K562 (cell line): ENCODE measurements around the gene AMOTL1. TPM values are rescaled to one million over a fixed set of nuclear protein-coding genes. Genes with fewer than 3 reads are reported as not detected.
A peak's percentile ranks its signal among the peaks of the same experiment; 100 is the strongest.

ENCODE experiments used
- ATAC-seq: fragments of 200-7000 bp; cut with Tn5 transposase; 3 replicates; pipeline ENCODE4 v1.9.1; 2020; ENCODE audit warnings: moderate library complexity
- BruUV-seq: library from RNA; stranded (reverse); fragments of 400-500 nt; replicated peaks from 2 replicates; lab custom pipeline; 2021; lab: Mats Ljungman, UMichigan
- CTCF ChIA-PET: fragments of 300-600 bp; formaldehyde crosslinking; extraction: SDS; loops from one replicate; lab custom pipeline; 2021; ENCODE audit warnings: low intra/inter-chr PET ratio; lab: Yijun Ruan, JAX
- POLR2A ChIA-PET: fragments of 300-600, 350-650 bp; sonication (Branson Sonifier 250); formaldehyde crosslinking; extraction: SDS; loops from one replicate; lab custom pipeline; 2021; ENCODE audit warnings: antibody characterized with exemption, inconsistent platforms; lab: Yijun Ruan, JAX
- DNase-seq, 4 experiments: peaks; one replicate each; pipeline versions ENCODE4 v3.0.0 to v3.0.0-alpha.2; 2011 to 2018; ENCODE audit warnings: low spot score in 3 of 4, mixed read lengths in 3 of 4; ENCODE audit errors: extremely low read depth in 1 of 4
- FAIRE-seq: peaks from 2 replicates; lab custom pipeline; 2011; peaks lifted over from hg19 to GRCh38; lab: Jason Lieb, UNC
- H2AFZ ChIP-seq: 2 replicates; pipeline ENCODE4 v1.6.0; 2011; ENCODE audit warnings: low read depth, low read length, control low read depth, inconsistent platforms
- H3K27ac ChIP-seq: fragments of 200-600 bp; 3 replicates; pipeline ENCODE4 v1.8.0; 2011; ENCODE audit warnings: low read depth, mild to moderate bottlenecking, control low read depth, inconsistent platforms, low read length, moderate library complexity, mixed read lengths; ENCODE audit errors: extremely low read depth
- H3K27me3 ChIP-seq, 2 experiments: fragments of 300-600 bp in 1 of 2; 2 replicates in 1 of 2; 3 replicates in 1 of 2; pipeline versions ENCODE4 v1.6.0 to v1.8.0; 2011; ENCODE audit warnings: inconsistent platforms in 2 of 2, low read length in 2 of 2, mild to moderate bottlenecking in 1 of 2, mixed read lengths in 1 of 2, moderate library complexity in 1 of 2; ENCODE audit not compliant: control insufficient read depth in 2 of 2, insufficient read depth in 2 of 2
- H3K36me3 ChIP-seq: fragments of 300-600 bp; 3 replicates; pipeline ENCODE4 v1.8.0; 2011; ENCODE audit warnings: mild to moderate bottlenecking, low read length, inconsistent platforms; ENCODE audit not compliant: control insufficient read depth, insufficient read depth
- H3K4me1 ChIP-seq, 2 experiments: fragments of 200-600 bp in 1 of 2; replicated peaks in 1 of 2; 2 replicates in 1 of 2; 3 replicates in 1 of 2; pipeline versions ENCODE4 v1.5.1 to v1.8.0; 2011; ENCODE audit warnings: inconsistent platforms in 2 of 2, low read length in 2 of 2, mild to moderate bottlenecking in 1 of 2, mixed read lengths in 1 of 2, moderate library complexity in 1 of 2; ENCODE audit not compliant: control insufficient read depth in 2 of 2, insufficient read depth in 2 of 2
- H3K4me2 ChIP-seq: 2 replicates; pipeline ENCODE4 v1.6.1; 2011; ENCODE audit warnings: low read length, control low read depth, inconsistent platforms, mixed read lengths; ENCODE audit not compliant: insufficient read depth
- H3K4me3 ChIP-seq: fragments of 200-600 bp; sonication (generic), shearing (Covaris generic); 2 replicates; pipeline ENCODE4 v1.5.1; 2016; ENCODE audit warnings: control low read depth, inconsistent platforms
- H3K79me2 ChIP-seq: fragments of 200-600 bp; 3 replicates; pipeline ENCODE4 v1.8.0; 2011; ENCODE audit warnings: low read length, inconsistent platforms; ENCODE audit not compliant: control insufficient read depth, insufficient read depth
- H3K9ac ChIP-seq, 2 experiments: 2 replicates each; pipeline versions ENCODE4 v1.6.0 to v1.6.1; 2011; ENCODE audit warnings: low read depth in 2 of 2, low read length in 2 of 2, control low read depth in 1 of 2, inconsistent platforms in 1 of 2, mild to moderate bottlenecking in 1 of 2, mixed read lengths in 1 of 2; ENCODE audit not compliant: insufficient read depth in 1 of 2
- H3K9me1 ChIP-seq: one replicate; pipeline ENCODE4 v1.6.0; 2011; ENCODE audit warnings: inconsistent platforms, mild to moderate bottlenecking, low read length, moderate library complexity; ENCODE audit not compliant: control insufficient read depth, insufficient read depth
- H3K9me3 ChIP-seq: replicated peaks from 2 replicates; pipeline ENCODE4 v1.5.1; 2011; ENCODE audit warnings: low read depth, low read length, inconsistent platforms; ENCODE audit not compliant: control insufficient read depth, insufficient read depth
- H4K20me1 ChIP-seq: replicated peaks from 2 replicates; pipeline ENCODE4 v1.6.1; 2011; ENCODE audit warnings: low read length, inconsistent platforms, mixed read lengths; ENCODE audit not compliant: control insufficient read depth, insufficient read depth
- ELF4 ChIP-seq: fragments of 450-650 bp; formaldehyde crosslinking; IDR thresholded peaks from 2 replicates; pipeline ENCODE4 v1.4.0; 2022; ENCODE audit warnings: missing genetic modification characterization
- NEUROD1 ChIP-seq: fragments of 150-350 bp; IDR thresholded peaks from 2 replicates; pipeline ENCODE4 v1.6.1; 2014; ENCODE audit warnings: borderline replicate concordance, low read length, low read depth; ENCODE audit not compliant: partially characterized antibody
- RAD21 ChIP-seq, 2 experiments: fragments of 250-450 bp in 1 of 2; fragments of 450-650 bp in 1 of 2; sonication (Bioruptor Pico) in 1 of 2; formaldehyde crosslinking in 1 of 2; IDR thresholded peaks in 1 of 2; conservative IDR thresholded peaks in 1 of 2; 2 replicates each; pipeline versions ENCODE4 v1.4.0 to v1.8.0; 2020 to 2022; ENCODE audit warnings: mild to moderate bottlenecking in 2 of 2, moderate library complexity in 1 of 2
- SMC3 ChIP-seq: conservative IDR thresholded peaks from 2 replicates; pipeline ENCODE4 v1.6.1; 2011; ENCODE audit warnings: low read depth, low read length, improper control_type of control experiment; ENCODE audit not compliant: insufficient read depth
- SNIP1 ChIP-seq: fragments of 450-650 bp; IDR thresholded peaks from 2 replicates; pipeline ENCODE4 v1.7.1; 2017; ENCODE audit warnings: low read depth, mild to moderate bottlenecking
- TARDBP ChIP-seq: fragments of 450-650 bp; IDR thresholded peaks from 2 replicates; pipeline ENCODE4 v1.6.1; 2016
- WGBS: fragments of 100-300 bp; shearing (Covaris generic); methylation state at CpG from one replicate; pipeline ENCODE4 v1.1.6; 2016; ENCODE audit warnings: low coverage, mixed read lengths; ENCODE audit not compliant: insufficient coverage; ENCODE audit errors: missing lambda C conversion rate; 5-methylcytosine and 5-hydroxymethylcytosine counted together
- in situ Hi-C: fragments of 300-500 bp; cut with MboI; formaldehyde crosslinking; loops from 4 replicates; pipeline ENCODE4 v1.15.0; 2018; ENCODE audit warnings: inconsistent platforms, mixed read lengths
- intact Hi-C: fragments of 100-400 bp; cut with micrococcal nuclease; formaldehyde crosslinking; loops from 2 replicates; pipeline ENCODE4 v1.14.2; 2022
- polyA plus RNA-seq, 8 experiments: library from polyadenylated mRNA; depleted of rRNA in 4 of 8; stranded (reverse) in 5 of 8; unstranded in 3 of 8; fragments of >200 nt; fragmentation: Nextera tagmentation in 2 of 8; fragmentation: Illumina TruSeq in 1 of 8; extraction: Ambion mirVana in 2 of 8; extraction: Trizol in 1 of 8; gene quantifications; 2 replicates each; pipeline versions ENCODE4 v1.2.1 to v1.2.3, GENCODE V29; 2011 to 2014; ENCODE audit warnings: inconsistent platforms in 1 of 8, missing spikeins in 1 of 8
- total RNA-seq, 7 experiments: library from RNA; depleted of rRNA in 6 of 7; stranded (reverse); fragments of >200 nt in 6 of 7; fragmentation: Illumina TruSeq in 2 of 7; extraction: Trizol in 2 of 7; gene quantifications; 2 replicates each; pipeline versions ENCODE4 v1.2.1 to v1.2.3, GENCODE V29; 2011 to 2021; ENCODE audit warnings: low replicate concordance in 1 of 7
- TF ChIP-seq, protein P1 (sequence below), 2 experiments: fragments of 450-650 bp; formaldehyde crosslinking in 1 of 2; IDR thresholded peaks; 2 replicates each; pipeline versions ENCODE4 v1.4.0 to v1.6.1; 2014 to 2020; ENCODE audit warnings: mild to moderate bottlenecking in 2 of 2, borderline replicate concordance in 1 of 2, low read depth in 1 of 2
- TF ChIP-seq, protein P2 (sequence below), 3 experiments: IDR thresholded peaks in 2 of 3; conservative IDR thresholded peaks in 1 of 3; 2 replicates each; pipeline ENCODE4 v1.5.1; 2011 to 2012; ENCODE audit warnings: low read length in 3 of 3, mild to moderate bottlenecking in 3 of 3, control low read depth in 2 of 3, improper control_type of control experiment in 1 of 3, inconsistent platforms in 1 of 3, low read depth in 1 of 3, mixed read lengths in 1 of 3, moderate library complexity in 1 of 3; ENCODE audit not compliant: insufficient read depth in 2 of 3

The AMOTL1 gene
- total and polyA plus RNA-seq, 9 of the 15 experiments (the other 6 are each of a cell fraction or from before 2014, with no cell fraction given): 4.0 to 35.4 (median 14.0) TPM

DNA sequence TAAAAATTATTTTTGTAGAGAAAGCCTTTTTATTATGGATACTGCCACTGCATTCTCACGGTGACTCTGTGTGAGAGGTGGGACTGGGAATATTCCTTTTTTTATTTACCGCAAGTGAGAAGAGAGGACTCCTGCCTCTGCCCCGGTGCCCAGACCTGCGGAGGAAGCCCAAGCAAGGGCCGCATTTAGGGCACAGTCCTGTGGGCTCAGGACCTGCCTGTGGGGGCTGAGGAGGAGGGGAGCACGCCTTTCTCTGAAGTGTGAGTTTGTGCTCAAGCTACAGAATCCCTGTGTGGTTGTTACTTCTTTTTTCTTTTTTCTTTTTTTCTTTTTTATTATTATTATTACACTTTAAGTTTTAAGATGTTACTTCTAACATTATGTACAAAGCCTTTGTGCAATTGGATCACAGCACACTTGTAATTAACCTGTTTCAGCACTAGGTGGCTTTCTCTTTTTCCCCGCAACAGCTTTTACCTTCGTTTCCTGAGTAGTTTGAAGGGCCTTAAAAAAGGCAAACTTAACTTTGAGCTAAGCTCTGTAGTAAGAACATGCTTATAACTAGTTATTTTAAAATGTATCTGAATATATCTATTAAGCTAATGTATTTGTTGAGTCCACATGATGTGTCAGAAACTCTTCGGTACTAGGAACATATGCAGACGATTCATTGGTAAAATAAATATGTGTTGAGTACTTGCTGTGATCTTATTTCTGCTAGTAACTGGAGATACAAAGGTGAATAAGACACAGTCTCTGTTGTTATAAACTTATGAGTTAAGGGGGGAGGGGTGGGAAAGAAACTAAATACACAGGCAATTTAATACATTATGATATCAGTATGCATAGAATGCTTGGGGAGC, 18.3 kb downstream of the AMOTL1 start:
- H3K4me1 ChIP-seq: peaks cover 0 to 43% of the 10 kb centered on the region in 2 experiments; a peak in 3 of 5 replicates
- in situ Hi-C loops (no loop called here), intact Hi-C loops (loop anchor here (5.0 kb wide), 1 partner anchor 111 kb away; no protein-coding TSS in a partner anchor)
- H3K4me3 ChIP-seq: no peak overlapping the region
- 34% methylated on average over 10 of the region's 10 CpGs for WGBS
- peak overlapping the region; percentile 8; the same call in 1 of the 3 replicates for H3K27ac ChIP-seq
- BruUV-seq: no TSS peak
- no peak overlapping the region; the same call in 1 of the 2 replicates for H3K4me2 ChIP-seq
- DNase-seq (peak in 3 of 4 experiments; percentile 33 to 65 (median 39)), ATAC-seq (peak; percentile 59), FAIRE-seq (peak; percentile 23)
- no peaks in the 10 kb centered on the region for H3K9me1 ChIP-seq
- H3K9ac ChIP-seq: no peak overlapping the region
- H3K36me3 ChIP-seq: no peaks in the 10 kb centered on the region
- no peaks in the 10 kb centered on the region; the same call in 1 of the 2 replicates for H4K20me1 ChIP-seq
- H3K27me3 ChIP-seq: no peaks in the 10 kb centered on the region
- ChIA-PET CTCF (no interaction called here), POLR2A (interaction anchor here (1.1 to 1.6 kb wide), 2 partner anchors 11 to 19 kb away, joined by 4 read pairs; partner anchors contain the start of gene AMOTL1)
- no peak overlapping the region for H2AFZ ChIP-seq
- peaks cover 92% of the 10 kb centered on the region for H3K79me2 ChIP-seq
- no peaks in the 10 kb centered on the region for H3K9me3 ChIP-seq
- TF ChIP-seq, protein P1, sequence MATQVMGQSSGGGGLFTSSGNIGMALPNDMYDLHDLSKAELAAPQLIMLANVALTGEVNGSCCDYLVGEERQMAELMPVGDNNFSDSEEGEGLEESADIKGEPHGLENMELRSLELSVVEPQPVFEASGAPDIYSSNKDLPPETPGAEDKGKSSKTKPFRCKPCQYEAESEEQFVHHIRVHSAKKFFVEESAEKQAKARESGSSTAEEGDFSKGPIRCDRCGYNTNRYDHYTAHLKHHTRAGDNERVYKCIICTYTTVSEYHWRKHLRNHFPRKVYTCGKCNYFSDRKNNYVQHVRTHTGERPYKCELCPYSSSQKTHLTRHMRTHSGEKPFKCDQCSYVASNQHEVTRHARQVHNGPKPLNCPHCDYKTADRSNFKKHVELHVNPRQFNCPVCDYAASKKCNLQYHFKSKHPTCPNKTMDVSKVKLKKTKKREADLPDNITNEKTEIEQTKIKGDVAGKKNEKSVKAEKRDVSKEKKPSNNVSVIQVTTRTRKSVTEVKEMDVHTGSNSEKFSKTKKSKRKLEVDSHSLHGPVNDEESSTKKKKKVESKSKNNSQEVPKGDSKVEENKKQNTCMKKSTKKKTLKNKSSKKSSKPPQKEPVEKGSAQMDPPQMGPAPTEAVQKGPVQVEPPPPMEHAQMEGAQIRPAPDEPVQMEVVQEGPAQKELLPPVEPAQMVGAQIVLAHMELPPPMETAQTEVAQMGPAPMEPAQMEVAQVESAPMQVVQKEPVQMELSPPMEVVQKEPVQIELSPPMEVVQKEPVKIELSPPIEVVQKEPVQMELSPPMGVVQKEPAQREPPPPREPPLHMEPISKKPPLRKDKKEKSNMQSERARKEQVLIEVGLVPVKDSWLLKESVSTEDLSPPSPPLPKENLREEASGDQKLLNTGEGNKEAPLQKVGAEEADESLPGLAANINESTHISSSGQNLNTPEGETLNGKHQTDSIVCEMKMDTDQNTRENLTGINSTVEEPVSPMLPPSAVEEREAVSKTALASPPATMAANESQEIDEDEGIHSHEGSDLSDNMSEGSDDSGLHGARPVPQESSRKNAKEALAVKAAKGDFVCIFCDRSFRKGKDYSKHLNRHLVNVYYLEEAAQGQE (IDR thresholded peaks at IDR 0.05; ENCODE audit: borderline replicate concordance): 0 out of 2 replicates have a peak, but pooled peaks have one; percentile 12
- TF ChIP-seq, protein P1 (CRISPR knock-in tag; IDR thresholded peaks at IDR 0.05; ENCODE audit: low read depth): no peak
- TF ChIP-seq NEUROD1 (no peak), SMC3 (peak; percentile 30; the same call in 1 of the 2 replicates), ELF4 (no peak), TARDBP (no peak), SNIP1 (no peak), RAD21 (CRISPR knock-in tag; conservative IDR thresholded peaks at IDR 0.05 in 1 of 2, IDR thresholded peaks at IDR 0.05 in 1 of 2) (peak; percentile 31 to 52; a peak in 2 of 4 replicates)
- TF ChIP-seq, protein P2, sequence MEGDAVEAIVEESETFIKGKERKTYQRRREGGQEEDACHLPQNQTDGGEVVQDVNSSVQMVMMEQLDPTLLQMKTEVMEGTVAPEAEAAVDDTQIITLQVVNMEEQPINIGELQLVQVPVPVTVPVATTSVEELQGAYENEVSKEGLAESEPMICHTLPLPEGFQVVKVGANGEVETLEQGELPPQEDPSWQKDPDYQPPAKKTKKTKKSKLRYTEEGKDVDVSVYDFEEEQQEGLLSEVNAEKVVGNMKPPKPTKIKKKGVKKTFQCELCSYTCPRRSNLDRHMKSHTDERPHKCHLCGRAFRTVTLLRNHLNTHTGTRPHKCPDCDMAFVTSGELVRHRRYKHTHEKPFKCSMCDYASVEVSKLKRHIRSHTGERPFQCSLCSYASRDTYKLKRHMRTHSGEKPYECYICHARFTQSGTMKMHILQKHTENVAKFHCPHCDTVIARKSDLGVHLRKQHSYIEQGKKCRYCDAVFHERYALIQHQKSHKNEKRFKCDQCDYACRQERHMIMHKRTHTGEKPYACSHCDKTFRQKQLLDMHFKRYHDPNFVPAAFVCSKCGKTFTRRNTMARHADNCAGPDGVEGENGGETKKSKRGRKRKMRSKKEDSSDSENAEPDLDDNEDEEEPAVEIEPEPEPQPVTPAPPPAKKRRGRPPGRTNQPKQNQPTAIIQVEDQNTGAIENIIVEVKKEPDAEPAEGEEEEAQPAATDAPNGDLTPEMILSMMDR (IDR thresholded peaks at IDR 0.05 in 2 of 3, conservative IDR thresholded peaks at IDR 0.05 in 1 of 3; ENCODE audit: insufficient read depth in 2 of 3, low read depth in 1 of 3, low read length in 3 of 3): peak; percentile 43 to 54 (median 53); a peak in 5 of 6 replicates
